ENCODE results near the gene PHLDA1. TPM values are rescaled to one million over a fixed set of nuclear protein-coding genes. Genes with fewer than 3 reads are reported as not detected.

Gene PHLDA1
- total and polyA plus RNA-seq, 2 experiments from 2014 or later: 11.7 to 21.6 TPM

GRCh38 chr12:75997658-75998057 lies 33.9 kb downstream of the PHLDA1 start:
- DNase-seq (ENCODE audit: low spot score) (no peak), ATAC-seq (no peak)
- Histone ChIP-seq H3K36me3 (ENCODE audit: insufficient read depth) (no peaks in the 10 kb centered on the region), H3K4me2 (no peak overlapping the region), H3F3A (replicated peaks; ENCODE audit: low read depth) (no peaks in the 10 kb centered on the region), H3K27ac (ENCODE audit: low read depth) (no peak overlapping the region), H3K27me3 (ENCODE audit: insufficient read depth) (no peaks in the 10 kb centered on the region), H4K20me1 (replicated peaks; ENCODE audit: insufficient read depth) (no peaks in the 10 kb centered on the region), H3K4me3 (no peak overlapping the region), H3K9me2 (ENCODE audit: insufficient read depth) (peaks cover 14% of the 10 kb centered on the region; the same call in 1 of the 2 replicates), H2AFZ (0 out of 2 replicates have a peak overlapping the region, but pooled peaks have one; percentile 56), H3K79me2 (replicated peaks; ENCODE audit: insufficient read depth) (no peaks in the 10 kb centered on the region), H3K4me1 (ENCODE audit: insufficient read depth) (peaks cover 23% of the 10 kb centered on the region)
- TF ChIP-seq, protein P1, sequence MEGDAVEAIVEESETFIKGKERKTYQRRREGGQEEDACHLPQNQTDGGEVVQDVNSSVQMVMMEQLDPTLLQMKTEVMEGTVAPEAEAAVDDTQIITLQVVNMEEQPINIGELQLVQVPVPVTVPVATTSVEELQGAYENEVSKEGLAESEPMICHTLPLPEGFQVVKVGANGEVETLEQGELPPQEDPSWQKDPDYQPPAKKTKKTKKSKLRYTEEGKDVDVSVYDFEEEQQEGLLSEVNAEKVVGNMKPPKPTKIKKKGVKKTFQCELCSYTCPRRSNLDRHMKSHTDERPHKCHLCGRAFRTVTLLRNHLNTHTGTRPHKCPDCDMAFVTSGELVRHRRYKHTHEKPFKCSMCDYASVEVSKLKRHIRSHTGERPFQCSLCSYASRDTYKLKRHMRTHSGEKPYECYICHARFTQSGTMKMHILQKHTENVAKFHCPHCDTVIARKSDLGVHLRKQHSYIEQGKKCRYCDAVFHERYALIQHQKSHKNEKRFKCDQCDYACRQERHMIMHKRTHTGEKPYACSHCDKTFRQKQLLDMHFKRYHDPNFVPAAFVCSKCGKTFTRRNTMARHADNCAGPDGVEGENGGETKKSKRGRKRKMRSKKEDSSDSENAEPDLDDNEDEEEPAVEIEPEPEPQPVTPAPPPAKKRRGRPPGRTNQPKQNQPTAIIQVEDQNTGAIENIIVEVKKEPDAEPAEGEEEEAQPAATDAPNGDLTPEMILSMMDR (conservative IDR thresholded peaks at IDR 0.05; ENCODE audit: low read depth in 2 of 2): no peak
- TF ChIP-seq, protein P2, sequence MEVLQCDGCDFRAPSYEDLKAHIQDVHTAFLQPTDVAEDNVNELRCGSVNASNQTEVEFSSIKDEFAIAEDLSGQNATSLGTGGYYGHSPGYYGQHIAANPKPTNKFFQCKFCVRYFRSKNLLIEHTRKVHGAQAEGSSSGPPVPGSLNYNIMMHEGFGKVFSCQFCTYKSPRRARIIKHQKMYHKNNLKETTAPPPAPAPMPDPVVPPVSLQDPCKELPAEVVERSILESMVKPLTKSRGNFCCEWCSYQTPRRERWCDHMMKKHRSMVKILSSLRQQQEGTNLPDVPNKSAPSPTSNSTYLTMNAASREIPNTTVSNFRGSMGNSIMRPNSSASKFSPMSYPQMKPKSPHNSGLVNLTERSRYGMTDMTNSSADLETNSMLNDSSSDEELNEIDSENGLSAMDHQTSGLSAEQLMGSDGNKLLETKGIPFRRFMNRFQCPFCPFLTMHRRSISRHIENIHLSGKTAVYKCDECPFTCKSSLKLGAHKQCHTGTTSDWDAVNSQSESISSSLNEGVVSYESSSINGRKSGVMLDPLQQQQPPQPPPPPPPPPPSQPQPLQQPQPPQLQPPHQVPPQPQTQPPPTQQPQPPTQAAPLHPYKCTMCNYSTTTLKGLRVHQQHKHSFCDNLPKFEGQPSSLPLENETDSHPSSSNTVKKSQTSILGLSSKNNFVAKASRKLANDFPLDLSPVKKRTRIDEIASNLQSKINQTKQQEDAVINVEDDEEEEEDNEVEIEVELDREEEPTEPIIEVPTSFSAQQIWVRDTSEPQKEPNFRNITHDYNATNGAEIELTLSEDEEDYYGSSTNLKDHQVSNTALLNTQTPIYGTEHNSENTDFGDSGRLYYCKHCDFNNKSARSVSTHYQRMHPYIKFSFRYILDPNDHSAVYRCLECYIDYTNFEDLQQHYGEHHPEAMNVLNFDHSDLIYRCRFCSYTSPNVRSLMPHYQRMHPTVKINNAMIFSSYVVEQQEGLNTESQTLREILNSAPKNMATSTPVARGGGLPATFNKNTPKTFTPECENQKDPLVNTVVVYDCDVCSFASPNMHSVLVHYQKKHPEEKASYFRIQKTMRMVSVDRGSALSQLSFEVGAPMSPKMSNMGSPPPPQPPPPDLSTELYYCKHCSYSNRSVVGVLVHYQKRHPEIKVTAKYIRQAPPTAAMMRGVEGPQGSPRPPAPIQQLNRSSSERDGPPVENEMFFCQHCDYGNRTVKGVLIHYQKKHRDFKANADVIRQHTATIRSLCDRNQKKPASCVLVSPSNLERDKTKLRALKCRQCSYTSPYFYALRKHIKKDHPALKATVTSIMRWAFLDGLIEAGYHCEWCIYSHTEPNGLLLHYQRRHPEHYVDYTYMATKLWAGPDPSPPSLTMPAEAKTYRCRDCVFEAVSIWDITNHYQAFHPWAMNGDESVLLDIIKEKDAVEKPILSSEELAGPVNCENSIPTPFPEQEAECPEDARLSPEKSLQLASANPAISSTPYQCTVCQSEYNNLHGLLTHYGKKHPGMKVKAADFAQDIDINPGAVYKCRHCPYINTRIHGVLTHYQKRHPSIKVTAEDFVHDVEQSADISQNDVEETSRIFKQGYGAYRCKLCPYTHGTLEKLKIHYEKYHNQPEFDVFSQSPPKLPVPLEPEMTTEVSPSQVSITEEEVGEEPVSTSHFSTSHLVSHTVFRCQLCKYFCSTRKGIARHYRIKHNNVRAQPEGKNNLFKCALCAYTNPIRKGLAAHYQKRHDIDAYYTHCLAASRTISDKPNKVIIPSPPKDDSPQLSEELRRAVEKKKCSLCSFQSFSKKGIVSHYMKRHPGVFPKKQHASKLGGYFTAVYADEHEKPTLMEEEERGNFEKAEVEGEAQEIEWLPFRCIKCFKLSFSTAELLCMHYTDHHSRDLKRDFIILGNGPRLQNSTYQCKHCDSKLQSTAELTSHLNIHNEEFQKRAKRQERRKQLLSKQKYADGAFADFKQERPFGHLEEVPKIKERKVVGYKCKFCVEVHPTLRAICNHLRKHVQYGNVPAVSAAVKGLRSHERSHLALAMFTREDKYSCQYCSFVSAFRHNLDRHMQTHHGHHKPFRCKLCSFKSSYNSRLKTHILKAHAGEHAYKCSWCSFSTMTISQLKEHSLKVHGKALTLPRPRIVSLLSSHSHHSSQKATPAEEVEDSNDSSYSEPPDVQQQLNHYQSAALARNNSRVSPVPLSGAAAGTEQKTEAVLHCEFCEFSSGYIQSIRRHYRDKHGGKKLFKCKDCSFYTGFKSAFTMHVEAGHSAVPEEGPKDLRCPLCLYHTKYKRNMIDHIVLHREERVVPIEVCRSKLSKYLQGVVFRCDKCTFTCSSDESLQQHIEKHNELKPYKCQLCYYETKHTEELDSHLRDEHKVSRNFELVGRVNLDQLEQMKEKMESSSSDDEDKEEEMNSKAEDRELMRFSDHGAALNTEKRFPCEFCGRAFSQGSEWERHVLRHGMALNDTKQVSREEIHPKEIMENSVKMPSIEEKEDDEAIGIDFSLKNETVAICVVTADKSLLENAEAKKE (CRISPR knock-in tag; IDR thresholded peaks at IDR 0.05): no peak
- TF ChIP-seq POLR2AphosphoS5 (IDR thresholded peaks at IDR 0.05; ENCODE audit: low read depth) (no peak), ZNF331 (CRISPR knock-in tag; IDR thresholded peaks at IDR 0.05; ENCODE audit: low read depth) (no peak), CREB1 (CRISPR knock-in tag; IDR thresholded peaks at IDR 0.05; ENCODE audit: low read depth) (no peak), REST (IDR thresholded peaks at IDR 0.05; ENCODE audit: unreplicated experiment) (no peak), NANOG (IDR thresholded peaks at IDR 0.05; ENCODE audit: borderline replicate concordance) (no peak), STAT1 (IDR thresholded peaks at IDR 0.05; ENCODE audit: unreplicated experiment) (no peak), ZNF114 (CRISPR knock-in tag; IDR thresholded peaks at IDR 0.05) (no peak), JUNB (IDR thresholded peaks at IDR 0.05; ENCODE audit: unreplicated experiment) (no peak)
- no peaks in the 10 kb centered on the region for H3K36me3 Mint-ChIP-seq (ENCODE audit: low read depth)
- H3K27ac Mint-ChIP-seq: no peak overlapping the region
- peaks cover 13% of the 10 kb centered on the region for H3K4me1 Mint-ChIP-seq
- no peaks in the 10 kb centered on the region for H3K27me3 Mint-ChIP-seq (ENCODE audit: insufficient read depth, low read depth, poor library complexity)
- no peaks in the 10 kb centered on the region for H3K9me3 Mint-ChIP-seq
- H3K4me3 Mint-ChIP-seq: no peak overlapping the region
